ENCODE measurements around the gene FBXO42. TPM values are rescaled to one million over a fixed set of nuclear protein-coding genes. Genes with fewer than 3 reads are reported as not detected.

Gene FBXO42
- total and polyA plus RNA-seq, 2 of the 8 experiments (the other 6 are each of a cell fraction or from before 2014, with no cell fraction given), result 15.1 to 17.0 TPM

GRCh38 chr1:16385659-16386453 lies 33.6 kb upstream of the FBXO42 start:
- no peak overlapping the region for H3K27ac ChIP-seq (ENCODE audit: low read depth, low read length)
- FAIRE-seq, result no peak
- no peak for TF ChIP-seq SP1 (IDR thresholded peaks at IDR 0.05; ENCODE audit: low read depth, low read length)
- TF ChIP-seq ATF2 (IDR thresholded peaks at IDR 0.05; ENCODE audit: low read length), result no peak
- TF ChIP-seq FOSL1 (IDR thresholded peaks at IDR 0.05; ENCODE audit: insufficient read depth, low read depth, low read length), result no peak
- TF ChIP-seq E2F6 (IDR thresholded peaks at IDR 0.05), result no peak
- TF ChIP-seq JUND (IDR thresholded peaks at IDR 0.05; ENCODE audit: low read length), result no peak
- TF ChIP-seq HDAC2 (IDR thresholded peaks at IDR 0.05; ENCODE audit: borderline replicate concordance in 1 of 2, low read depth in 2 of 2, low read length in 2 of 2), result no peak
- no peak for TF ChIP-seq MAFK (IDR thresholded peaks at IDR 0.05; ENCODE audit: low read depth, low read length)
- no peak for TF ChIP-seq GTF2F1 (IDR thresholded peaks at IDR 0.05; ENCODE audit: borderline replicate concordance, low read depth, low read length)
- no peak for TF ChIP-seq CHD2 (IDR thresholded peaks at IDR 0.05; ENCODE audit: low read length)

More at GRCh38 chr1:16385659-16386453, 33.6 kb upstream of the FBXO42 start:
- H2AK5ac ChIP-seq (ENCODE audit: low read depth, low read length), result no peak overlapping the region
- H3K36me3 ChIP-seq (ENCODE audit: control insufficient read depth in 2 of 4, insufficient read depth in 4 of 4, low read length in 3 of 4), result no peaks in the 10 kb centered on the region
- H2BK20ac ChIP-seq (ENCODE audit: low read length), result no peak overlapping the region
- H4K8ac ChIP-seq (ENCODE audit: extremely low read depth, insufficient read depth, low read length), result no peak overlapping the region
- peaks cover 9 to 91% of the 10 kb centered on the region in 2 experiments for H3K79me2 ChIP-seq (ENCODE audit: control insufficient read depth in 1 of 2, insufficient read depth in 2 of 2, low read length in 2 of 2)
- H3K4me3 ChIP-seq (ENCODE audit: extremely low read depth in 1 of 4, insufficient read depth in 2 of 4, low read depth in 3 of 4, low read length in 4 of 4), result no peak overlapping the region
- H3K4ac ChIP-seq (replicated peaks; ENCODE audit: insufficient read length, low read depth, low read length), result no peak overlapping the region
- 90% methylated on average over 9 of the region's 9 CpGs; no CpG with 5 or more reads in 1 of the 2 experiments for WGBS, 2 experiments (ENCODE audit: extremely low coverage in 1 of 2, insufficient coverage in 1 of 2, insufficient read length in 1 of 2, insufficient replicate concordance in 2 of 2, low coverage in 1 of 2, low lambda C conversion rate in 2 of 2, missing lambda C conversion rate in 1 of 2)
- no peak overlapping the region for H2BK120ac ChIP-seq (replicated peaks; ENCODE audit: low read depth, low read length)
- peaks cover 6 to 20% (median 11%) of the 10 kb centered on the region in 4 experiments for H3K4me1 ChIP-seq (replicated peaks in 1 of 4; ENCODE audit: control insufficient read depth in 3 of 4, insufficient read depth in 4 of 4, low read length in 3 of 4)
- CTCF ChIA-PET (ENCODE audit: partially characterized antibody), result interaction anchor here (0.7 to 1.2 kb wide), 4 partner anchors 23 to 54 kb away, joined by 3 to 4 read pairs (median 4); partner anchors contain the start of gene NECAP2
- 0 out of 2 replicates have a peak overlapping the region, but pooled peaks have one; percentile 28 for H2BK12ac ChIP-seq (ENCODE audit: low read depth, low read length)
- no peak overlapping the region for H2AFZ ChIP-seq (ENCODE audit: low read length)
- POLR2A ChIA-PET (ENCODE audit: partially characterized antibody), result interaction anchor here (0.7 to 4.1 kb wide), 6 partner anchors 9 to 128 kb away, joined by 3 to 13 read pairs (median 5); partner anchors contain the start of gene SZRD1
- H3K23ac ChIP-seq (ENCODE audit: insufficient read length), result no peak overlapping the region
- H2BK5ac ChIP-seq (ENCODE audit: low read depth, low read length), result 0 out of 2 replicates have a peak overlapping the region, but pooled peaks have one; percentile 32
- H3K79me1 ChIP-seq (ENCODE audit: low read depth, low read length), result peaks cover 20% of the 10 kb centered on the region
- no peak overlapping the region; the same call in 1 of the 2 replicates for H2BK15ac ChIP-seq (ENCODE audit: low read length)
- no peak overlapping the region for H4K5ac ChIP-seq (ENCODE audit: insufficient read length, low read depth, low read length)
- peaks cover 29 to 35% of the 10 kb centered on the region in 2 experiments for H4K20me1 ChIP-seq (replicated peaks in 1 of 2; ENCODE audit: control insufficient read depth in 1 of 2, insufficient read depth in 2 of 2, low read length in 2 of 2)
- H3K23me2 ChIP-seq (ENCODE audit: low read depth, low read length), result no peaks in the 10 kb centered on the region
- DNase-seq (ENCODE audit: low read depth in 1 of 2, low spot score in 2 of 2), result no peak
- no peak overlapping the region for H4K91ac ChIP-seq (replicated peaks; ENCODE audit: insufficient read length, low read length)
- no peak overlapping the region for H3K14ac ChIP-seq (ENCODE audit: insufficient read length)
- peak overlapping the region; percentile 43 to 45; a peak in 3 of 4 replicates for H3K4me2 ChIP-seq (ENCODE audit: insufficient read depth in 1 of 2, low read depth in 2 of 2, low read length in 2 of 2)
- H3K56ac ChIP-seq (replicated peaks; ENCODE audit: insufficient read length, low read depth, low read length), result no peak overlapping the region
- no peak overlapping the region for H3K9ac ChIP-seq (replicated peaks in 1 of 4; ENCODE audit: extremely low read depth in 1 of 4, low read depth in 3 of 4, low read length in 3 of 4)
- H3K27me3 ChIP-seq (replicated peaks in 1 of 4; ENCODE audit: control insufficient read depth in 3 of 4, extremely low read depth in 1 of 4, insufficient read depth in 3 of 4, low read length in 3 of 4), result no peaks in the 10 kb centered on the region
- no peak overlapping the region; the same call in 1 of the 2 replicates for H3K18ac ChIP-seq (ENCODE audit: extremely low read depth, low read length)
- H3K9me3 ChIP-seq (ENCODE audit: insufficient read depth in 2 of 2, low read depth in 1 of 2, low read length in 1 of 2), result no peaks in the 10 kb centered on the region
